ENCODE results near the gene ANKRD40.

The ANKRD40 gene

GRCh38 chr17:50645748-50646682 lies 61.7 kb downstream of the ANKRD40 start:
- no peak for DNase-seq
